ENCODE results near the gene ELMO1.

Gene ELMO1

DNA sequence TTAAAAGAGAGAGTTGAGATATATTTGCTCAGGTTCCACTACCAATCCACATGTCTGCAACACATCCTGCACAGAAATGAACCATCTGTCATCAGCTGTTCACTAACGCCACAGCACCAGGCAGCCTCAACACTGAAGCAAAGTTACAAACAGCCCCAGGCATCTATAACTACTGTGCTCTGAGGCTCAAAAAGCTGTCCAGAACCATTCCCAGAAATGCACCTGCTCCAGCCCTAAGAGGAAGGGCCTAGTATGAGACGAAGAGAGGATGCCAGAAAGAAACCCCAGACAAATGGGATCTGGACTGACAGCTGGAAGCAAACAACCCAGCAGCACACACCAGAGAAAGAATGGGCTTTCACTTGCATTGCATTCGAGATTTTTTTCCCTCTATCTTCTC, 159.3 kb downstream of the ELMO1 start:
- no peak for DNase-seq (ENCODE audit: extremely low spot score)
- TF ChIP-seq NFRKB (IDR thresholded peaks at IDR 0.05) (no peak), HDGF (IDR thresholded peaks at IDR 0.05; ENCODE audit: borderline replicate concordance) (no peak), BHLHE40 (IDR thresholded peaks at IDR 0.05; ENCODE audit: borderline replicate concordance) (no peak), CTBP1 (IDR thresholded peaks at IDR 0.05; ENCODE audit: borderline replicate concordance) (no peak), L3MBTL2 (conservative IDR thresholded peaks at IDR 0.05) (no peak), LEF1 (IDR thresholded peaks at IDR 0.05; ENCODE audit: borderline replicate concordance) (no peak), SUZ12 (IDR thresholded peaks at IDR 0.05) (no peak), FOXK2 (IDR thresholded peaks at IDR 0.05) (no peak), ZNF384 (IDR thresholded peaks at IDR 0.05) (no peak), ARNT (IDR thresholded peaks at IDR 0.05) (no peak), ELF4 (IDR thresholded peaks at IDR 0.05) (no peak), TARDBP (IDR thresholded peaks at IDR 0.05) (no peak), FOXM1 (IDR thresholded peaks at IDR 0.05; ENCODE audit: borderline replicate concordance) (no peak), FOXA1 (IDR thresholded peaks at IDR 0.05) (no peak)
- ChIA-PET POLR2A (no interaction called here), CTCF (no interaction called here)

DNA sequence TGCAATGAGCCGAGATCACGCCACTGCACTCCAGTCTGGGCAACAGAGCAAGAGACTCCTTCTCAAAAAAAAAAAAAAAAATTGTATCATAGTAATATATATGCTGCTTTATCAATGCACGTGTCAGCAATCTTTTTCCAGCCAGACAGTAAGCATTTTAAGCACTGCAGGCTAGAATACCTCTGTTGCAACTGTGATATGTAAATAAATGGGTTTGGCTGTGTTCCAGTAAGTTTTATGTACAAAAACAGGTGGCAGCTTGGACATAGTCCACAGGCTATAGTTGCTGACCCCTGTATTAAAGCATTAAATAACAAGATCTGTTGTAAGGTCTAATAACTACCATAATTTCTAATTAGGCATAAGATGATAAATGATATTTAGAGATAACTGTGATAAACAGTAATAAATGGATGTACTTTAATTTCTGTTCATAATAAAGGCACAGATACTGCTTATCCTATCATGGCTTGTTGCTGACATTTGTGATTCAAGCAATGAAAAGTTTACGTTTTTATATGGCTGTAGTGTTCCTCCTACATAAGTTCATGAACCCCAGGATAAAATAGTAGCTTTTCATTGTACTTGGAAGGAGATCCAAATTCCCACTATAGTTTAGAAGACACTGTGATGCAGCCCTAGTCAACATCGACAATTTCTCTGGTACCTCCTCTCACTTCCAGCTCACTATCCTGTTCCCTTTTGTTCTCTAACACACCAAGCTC, 161.4 kb downstream of the ELMO1 start:
- ChIA-PET CTCF (interaction anchor here (0.7 kb wide), 1 partner anchor 70 kb away, joined by 3 read pairs; no protein-coding TSS in a partner anchor), POLR2A (no interaction called here)
- TF ChIP-seq L3MBTL2 (conservative IDR thresholded peaks at IDR 0.05) (no peak), FOXK2 (IDR thresholded peaks at IDR 0.05) (no peak), ARNT (IDR thresholded peaks at IDR 0.05) (no peak), PKNOX1 (IDR thresholded peaks at IDR 0.05) (no peak), CTBP1 (IDR thresholded peaks at IDR 0.05; ENCODE audit: borderline replicate concordance) (no peak), FOXM1 (IDR thresholded peaks at IDR 0.05; ENCODE audit: borderline replicate concordance) (no peak), FOXA1 (IDR thresholded peaks at IDR 0.05) (no peak), ZNF384 (IDR thresholded peaks at IDR 0.05) (no peak), SUZ12 (IDR thresholded peaks at IDR 0.05) (no peak), SP1 (IDR thresholded peaks at IDR 0.05) (no peak), LEF1 (IDR thresholded peaks at IDR 0.05; ENCODE audit: borderline replicate concordance) (no peak)
- DNase-seq (ENCODE audit: extremely low spot score): no peak

DNA sequence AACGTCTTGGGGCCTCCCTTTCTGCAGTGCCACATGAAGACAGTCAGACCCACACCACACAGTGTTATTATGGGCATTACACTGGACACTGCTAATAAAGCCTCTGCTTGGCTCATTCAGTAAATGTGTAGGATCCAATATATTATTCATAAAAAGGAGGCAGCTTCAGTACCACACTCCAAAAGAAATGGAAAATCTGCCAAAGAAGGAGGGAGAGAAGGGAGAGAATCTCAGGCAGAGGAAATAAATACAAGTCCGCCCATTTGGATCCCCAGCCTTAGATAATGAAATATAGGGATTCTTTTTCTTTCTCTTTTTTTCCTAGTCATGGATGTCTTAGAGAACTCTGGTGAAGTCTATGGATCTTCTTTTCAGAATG, 162.2 kb downstream of the ELMO1 start:
- POLR2A ChIA-PET: no interaction called here
- no peak for TF ChIP-seq FOXA1 (IDR thresholded peaks at IDR 0.05)
- TF ChIP-seq L3MBTL2 (conservative IDR thresholded peaks at IDR 0.05): no peak
- TF ChIP-seq FOXK2 (IDR thresholded peaks at IDR 0.05): no peak
- TF ChIP-seq LEF1 (IDR thresholded peaks at IDR 0.05; ENCODE audit: borderline replicate concordance): no peak
- TF ChIP-seq SUZ12 (IDR thresholded peaks at IDR 0.05): no peak
- no peak for TF ChIP-seq SP1 (IDR thresholded peaks at IDR 0.05)
- TF ChIP-seq TARDBP (IDR thresholded peaks at IDR 0.05): no peak
- TF ChIP-seq ZNF384 (IDR thresholded peaks at IDR 0.05): no peak
- no peak for TF ChIP-seq NFRKB (IDR thresholded peaks at IDR 0.05)
- TF ChIP-seq ELF4 (IDR thresholded peaks at IDR 0.05): no peak
- no peak for TF ChIP-seq HDGF (IDR thresholded peaks at IDR 0.05; ENCODE audit: borderline replicate concordance)
- no peak for TF ChIP-seq ARNT (IDR thresholded peaks at IDR 0.05)
- TF ChIP-seq FOXM1 (IDR thresholded peaks at IDR 0.05; ENCODE audit: borderline replicate concordance): no peak
- TF ChIP-seq BHLHE40 (IDR thresholded peaks at IDR 0.05; ENCODE audit: borderline replicate concordance): no peak
- no peak for TF ChIP-seq CTBP1 (IDR thresholded peaks at IDR 0.05; ENCODE audit: borderline replicate concordance)
- no peak for TF ChIP-seq PKNOX1 (IDR thresholded peaks at IDR 0.05)
- no peak for DNase-seq (ENCODE audit: extremely low spot score)
- CTCF ChIA-PET: interaction anchor here (0.7 kb wide), 1 partner anchor 71 kb away, joined by 3 read pairs; no protein-coding TSS in a partner anchor

DNA sequence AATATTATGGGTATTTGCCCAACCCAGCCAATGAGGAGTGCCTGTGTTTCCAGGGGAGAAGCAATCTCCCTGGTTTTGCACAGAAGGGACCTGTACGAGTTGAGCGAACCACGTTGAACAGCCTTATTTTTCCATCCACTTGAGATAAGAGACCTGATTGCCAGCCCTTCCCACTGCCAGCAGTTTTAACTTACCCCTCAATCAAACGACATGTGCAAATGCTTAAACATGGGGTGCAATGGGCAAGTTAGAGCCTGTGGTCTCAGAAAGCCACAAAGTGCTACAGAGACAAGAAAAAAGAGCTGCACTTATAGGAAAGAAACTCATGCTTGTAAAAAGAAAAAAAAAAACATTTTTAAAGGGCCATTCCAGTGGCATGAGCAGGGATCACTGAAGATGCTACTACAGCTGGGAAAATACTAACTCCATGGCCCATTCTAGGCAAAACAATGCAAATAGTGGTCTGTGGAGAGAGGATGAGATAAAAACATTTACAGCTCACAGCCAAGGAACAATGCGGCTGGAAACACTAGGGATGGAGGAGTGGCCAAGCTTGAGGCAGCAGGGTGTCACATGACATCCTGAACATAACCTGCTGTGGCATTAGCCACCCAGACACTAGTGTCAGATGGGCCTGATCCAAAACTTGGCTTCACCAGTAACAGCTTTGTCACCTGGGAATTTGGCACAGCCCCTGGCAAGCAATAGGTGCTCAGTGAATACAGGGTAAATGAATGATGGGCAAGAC, 162.8 kb downstream of the ELMO1 start:
- TF ChIP-seq ELF4 (IDR thresholded peaks at IDR 0.05) (no peak), LEF1 (IDR thresholded peaks at IDR 0.05; ENCODE audit: borderline replicate concordance) (no peak), SP1 (IDR thresholded peaks at IDR 0.05) (no peak), PKNOX1 (IDR thresholded peaks at IDR 0.05) (no peak), SUZ12 (IDR thresholded peaks at IDR 0.05) (no peak), ZNF384 (IDR thresholded peaks at IDR 0.05) (no peak), FOXM1 (IDR thresholded peaks at IDR 0.05; ENCODE audit: borderline replicate concordance) (no peak), ARNT (IDR thresholded peaks at IDR 0.05) (no peak), CTBP1 (IDR thresholded peaks at IDR 0.05; ENCODE audit: borderline replicate concordance) (no peak), TARDBP (IDR thresholded peaks at IDR 0.05) (no peak), FOXA1 (IDR thresholded peaks at IDR 0.05) (no peak), HDGF (IDR thresholded peaks at IDR 0.05; ENCODE audit: borderline replicate concordance) (no peak), NFRKB (IDR thresholded peaks at IDR 0.05) (no peak), BHLHE40 (IDR thresholded peaks at IDR 0.05; ENCODE audit: borderline replicate concordance) (no peak), L3MBTL2 (conservative IDR thresholded peaks at IDR 0.05) (no peak)
- ChIA-PET POLR2A (no interaction called here), CTCF (no interaction called here)
- no peak for DNase-seq (ENCODE audit: extremely low spot score)

- DNase-seq (ENCODE audit: extremely low spot score): peak; percentile 70
- TF ChIP-seq ARNT (IDR thresholded peaks at IDR 0.05) (no peak), FOXA1 (IDR thresholded peaks at IDR 0.05) (no peak), PKNOX1 (IDR thresholded peaks at IDR 0.05) (no peak), SUZ12 (IDR thresholded peaks at IDR 0.05) (no peak), L3MBTL2 (conservative IDR thresholded peaks at IDR 0.05) (no peak), ELF4 (IDR thresholded peaks at IDR 0.05) (no peak), BHLHE40 (IDR thresholded peaks at IDR 0.05; ENCODE audit: borderline replicate concordance) (no peak), HDGF (IDR thresholded peaks at IDR 0.05; ENCODE audit: borderline replicate concordance) (no peak), LEF1 (IDR thresholded peaks at IDR 0.05; ENCODE audit: borderline replicate concordance) (no peak), TARDBP (IDR thresholded peaks at IDR 0.05) (no peak), NFRKB (IDR thresholded peaks at IDR 0.05) (no peak)
- ChIA-PET CTCF (interaction anchor here (0.7 to 0.9 kb wide), 3 partner anchors 19 to 92 kb away, joined by 3 to 6 read pairs (median 3); no protein-coding TSS in a partner anchor), POLR2A (no interaction called here)
Observed at GRCh38 chr7:37284805-37285231, 163.8 kb downstream of the ELMO1 start.
